PC-3 (cell line): ENCODE results near the gene ENTR1. TPM values are rescaled to one million over a fixed set of nuclear protein-coding genes. Genes with fewer than 3 reads are reported as not detected.

Experiments used
- ATAC-seq: fragments of 200-7000 bp; cut with Tn5 transposase; 2 replicates; pipeline ENCODE4 v1.9.1; 2020; ENCODE audit warnings: mild to moderate bottlenecking, moderate library complexity
- BruUV-seq: library from RNA; stranded (reverse); fragments of 400-500 nt; replicated peaks from 2 replicates; lab custom pipeline; 2021; lab: Mats Ljungman, UMichigan
- CTCF ChIA-PET: fragments of 300-600 bp; sonication (Branson Sonifier 250); formaldehyde crosslinking; loops from one replicate; lab custom pipeline; 2022; ENCODE audit warnings: antibody characterized with exemption; lab: Charles Lee
- POLR2A ChIA-PET: fragments of 300-600 bp; sonication (Branson Sonifier 250); formaldehyde crosslinking; loops from one replicate; lab custom pipeline; 2022; ENCODE audit warnings: antibody characterized with exemption; ENCODE audit not compliant: unreplicated experiment; lab: Charles Lee
- DNase-seq: peaks from one replicate; pipeline ENCODE4 v3.0.0-alpha.2; 2015
- H2AFZ ChIP-seq: fragments of 300-600 bp; sonication (generic); 2 replicates; pipeline ENCODE4 v1.6.0; 2016; ENCODE audit warnings: antibody characterized with exemption, low read length
- H3F3A ChIP-seq: fragments of 300-600 bp; sonication (generic); one replicate; pipeline ENCODE4 v1.6.0; 2017; ENCODE audit warnings: antibody characterized with exemption, low read length, control low read depth, mild to moderate bottlenecking; ENCODE audit not compliant: unreplicated experiment
- H3K27ac ChIP-seq: fragments of 300-600 bp; sonication (generic); 2 replicates; pipeline ENCODE4 v1.5.1; 2016; ENCODE audit warnings: mild to moderate bottlenecking, low read length
- H3K27me3 ChIP-seq: fragments of 300-600 bp; sonication (generic); 2 replicates; pipeline ENCODE4 v1.6.1; 2016; ENCODE audit warnings: low read length, mixed read lengths
- H3K36me3 ChIP-seq: fragments of 300-600 bp; sonication (generic); 2 replicates; pipeline ENCODE4 v1.6.1; 2016; ENCODE audit warnings: low read depth, mixed run types, low read length, mixed read lengths
- H3K4me1 ChIP-seq: fragments of 300-600 bp; sonication (generic); 2 replicates; pipeline ENCODE4 v1.5.1; 2016; ENCODE audit warnings: low read length; ENCODE audit not compliant: insufficient read depth
- H3K4me2 ChIP-seq: fragments of 300-600 bp; sonication (generic); 2 replicates; pipeline ENCODE4 v1.6.0; 2016; ENCODE audit warnings: low read length
- H3K4me3 ChIP-seq: fragments of 300-600 bp; sonication (generic); 2 replicates; pipeline ENCODE4 v1.5.1; 2016; ENCODE audit warnings: mild to moderate bottlenecking, low read length, mixed read lengths
- H3K79me2 ChIP-seq: fragments of 300-600 bp; sonication (generic); 2 replicates; pipeline ENCODE4 v1.6.1; 2017; ENCODE audit warnings: low read length, mixed read lengths
- H3K9ac ChIP-seq: fragments of 300-600 bp; sonication (generic); 2 replicates; pipeline ENCODE4 v1.6.0; 2016; ENCODE audit warnings: mild to moderate bottlenecking, low read length
- H3K9me2 ChIP-seq: fragments of 300-600 bp; sonication (generic); replicated peaks from 2 replicates; pipeline ENCODE4 v1.6.1; 2016; ENCODE audit warnings: mixed run types, low read length, mixed read lengths
- H3K9me3 ChIP-seq: fragments of 300-600 bp; sonication (generic); 2 replicates; pipeline ENCODE4 v1.6.1; 2016; ENCODE audit warnings: low read length, mixed read lengths
- H4K20me1 ChIP-seq: fragments of 300-600 bp; sonication (generic); 2 replicates; pipeline ENCODE4 v1.6.1; 2016; ENCODE audit warnings: low read length, mixed read lengths
- EZH2 ChIP-seq: fragments of 300-600 bp; sonication (generic); IDR thresholded peaks from one replicate; pipeline ENCODE4 v1.6.1; 2017; ENCODE audit warnings: antibody characterized with exemption, mild to moderate bottlenecking, low read length; ENCODE audit not compliant: unreplicated experiment
- EZH2phosphoT487 ChIP-seq: fragments of 300-600 bp; sonication (generic); IDR thresholded peaks from 2 replicates; pipeline ENCODE4 v1.6.1; 2018; ENCODE audit warnings: mild to moderate bottlenecking, antibody characterized with exemption, low read length, borderline replicate concordance
- intact Hi-C: fragments of 100-400 bp; cut with micrococcal nuclease; formaldehyde crosslinking; loops from 2 replicates; pipeline ENCODE4 v1.9.0; 2023
- total RNA-seq: library from RNA; depleted of rRNA; stranded (reverse); fragments of >200 nt; gene quantifications from 2 replicates; pipeline ENCODE4 v1.2.3, GENCODE V29; 2014
- TF ChIP-seq, protein P1 (sequence below): fragments of 300-600 bp; sonication (generic); conservative IDR thresholded peaks from 2 replicates; pipeline ENCODE4 v1.5.1; 2017; ENCODE audit warnings: antibody characterized with exemption, low read depth, mild to moderate bottlenecking, low read length

ENTR1 gene
- total RNA-seq, 1 experiment from 2014 or later: 32.3 TPM

DNA sequence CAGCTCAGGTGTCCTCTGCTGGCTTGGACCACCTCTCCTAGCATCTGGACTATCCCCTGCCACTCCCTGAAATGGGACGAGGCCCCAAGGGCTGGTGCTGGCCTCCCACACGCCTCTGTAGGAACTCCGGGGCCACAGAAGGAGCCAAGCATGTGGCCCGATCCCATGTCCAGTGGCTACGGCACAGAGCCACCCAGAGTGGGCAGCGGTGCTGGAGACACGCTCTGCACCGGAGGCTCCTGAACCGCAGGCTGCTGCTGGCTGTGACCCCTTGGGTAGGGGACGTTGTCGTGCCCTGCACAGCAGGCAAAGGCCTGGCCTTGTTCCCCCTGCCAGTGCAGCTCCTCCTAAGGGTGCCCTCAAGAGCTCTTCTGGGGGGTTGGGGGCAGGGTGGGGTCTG is 30.5 kb downstream of the ENTR1 start:
- no peaks in the 10 kb centered on the region for H3K27me3 ChIP-seq
- H4K20me1 ChIP-seq: no peaks in the 10 kb centered on the region
- no peak overlapping the region for H2AFZ ChIP-seq
- H3F3A ChIP-seq: no peaks in the 10 kb centered on the region
- H3K4me3 ChIP-seq: no peak overlapping the region
- POLR2A ChIA-PET: interaction anchor here (0.5 kb wide), 1 partner anchor 104 kb away, joined by 3 read pairs; no protein-coding TSS in a partner anchor
- no peaks in the 10 kb centered on the region for H3K4me1 ChIP-seq
- H3K9me3 ChIP-seq: no peaks in the 10 kb centered on the region
- BruUV-seq: no TSS peak
- no peak for ATAC-seq
- no peaks in the 10 kb centered on the region for H3K9me2 ChIP-seq
- intact Hi-C loops: no loop called here
- DNase-seq: no peak
- no peak for TF ChIP-seq EZH2
- CTCF ChIA-PET: no interaction called here
- no peaks in the 10 kb centered on the region for H3K79me2 ChIP-seq
- no peak overlapping the region for H3K4me2 ChIP-seq
- no peak overlapping the region for H3K9ac ChIP-seq
- no peak overlapping the region for H3K27ac ChIP-seq
- no peaks in the 10 kb centered on the region for H3K36me3 ChIP-seq

DNA sequence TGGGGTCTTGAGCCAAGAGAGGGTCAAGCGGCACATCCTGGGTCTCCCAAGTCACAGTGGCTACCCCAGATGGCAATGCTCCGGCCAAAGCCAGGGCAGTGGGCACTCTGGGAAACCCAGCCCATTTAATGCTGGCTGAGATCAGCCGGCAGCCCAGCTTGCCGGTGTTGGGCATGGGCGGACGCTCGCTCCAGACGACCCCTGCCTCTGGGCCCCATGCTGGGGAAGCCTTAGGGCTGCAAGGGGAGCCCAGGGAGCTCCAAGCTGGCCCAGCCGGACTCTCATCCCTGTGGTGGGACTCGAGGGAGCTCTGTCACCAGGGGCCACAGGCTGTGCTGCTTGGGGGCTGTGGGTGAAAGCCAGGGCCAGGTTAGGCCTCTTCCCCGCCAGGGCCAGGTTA is 31.0 kb downstream of the ENTR1 start:
- BruUV-seq: no TSS peak
- H3K4me1 ChIP-seq: no peaks in the 10 kb centered on the region
- no peaks in the 10 kb centered on the region for H4K20me1 ChIP-seq
- DNase-seq: no peak
- TF ChIP-seq EZH2 (no peak), EZH2phosphoT487 (no peak)
- TF ChIP-seq, protein P1, sequence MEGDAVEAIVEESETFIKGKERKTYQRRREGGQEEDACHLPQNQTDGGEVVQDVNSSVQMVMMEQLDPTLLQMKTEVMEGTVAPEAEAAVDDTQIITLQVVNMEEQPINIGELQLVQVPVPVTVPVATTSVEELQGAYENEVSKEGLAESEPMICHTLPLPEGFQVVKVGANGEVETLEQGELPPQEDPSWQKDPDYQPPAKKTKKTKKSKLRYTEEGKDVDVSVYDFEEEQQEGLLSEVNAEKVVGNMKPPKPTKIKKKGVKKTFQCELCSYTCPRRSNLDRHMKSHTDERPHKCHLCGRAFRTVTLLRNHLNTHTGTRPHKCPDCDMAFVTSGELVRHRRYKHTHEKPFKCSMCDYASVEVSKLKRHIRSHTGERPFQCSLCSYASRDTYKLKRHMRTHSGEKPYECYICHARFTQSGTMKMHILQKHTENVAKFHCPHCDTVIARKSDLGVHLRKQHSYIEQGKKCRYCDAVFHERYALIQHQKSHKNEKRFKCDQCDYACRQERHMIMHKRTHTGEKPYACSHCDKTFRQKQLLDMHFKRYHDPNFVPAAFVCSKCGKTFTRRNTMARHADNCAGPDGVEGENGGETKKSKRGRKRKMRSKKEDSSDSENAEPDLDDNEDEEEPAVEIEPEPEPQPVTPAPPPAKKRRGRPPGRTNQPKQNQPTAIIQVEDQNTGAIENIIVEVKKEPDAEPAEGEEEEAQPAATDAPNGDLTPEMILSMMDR: no peak
- H3K27me3 ChIP-seq: no peaks in the 10 kb centered on the region
- no peak for ATAC-seq
- no peak overlapping the region for H3K9ac ChIP-seq
- no peak overlapping the region for H2AFZ ChIP-seq
- ChIA-PET POLR2A (interaction anchor here (0.5 kb wide), 1 partner anchor 104 kb away, joined by 3 read pairs; no protein-coding TSS in a partner anchor), CTCF (no interaction called here)
- no peaks in the 10 kb centered on the region for H3K9me3 ChIP-seq
- no peaks in the 10 kb centered on the region for H3K9me2 ChIP-seq
- no peaks in the 10 kb centered on the region for H3K36me3 ChIP-seq
- no peaks in the 10 kb centered on the region for H3F3A ChIP-seq
- no peaks in the 10 kb centered on the region for H3K79me2 ChIP-seq
- no peak overlapping the region for H3K4me2 ChIP-seq
- no peak overlapping the region for H3K4me3 ChIP-seq
- intact Hi-C loops: no loop called here
- H3K27ac ChIP-seq: no peak overlapping the region

DNA sequence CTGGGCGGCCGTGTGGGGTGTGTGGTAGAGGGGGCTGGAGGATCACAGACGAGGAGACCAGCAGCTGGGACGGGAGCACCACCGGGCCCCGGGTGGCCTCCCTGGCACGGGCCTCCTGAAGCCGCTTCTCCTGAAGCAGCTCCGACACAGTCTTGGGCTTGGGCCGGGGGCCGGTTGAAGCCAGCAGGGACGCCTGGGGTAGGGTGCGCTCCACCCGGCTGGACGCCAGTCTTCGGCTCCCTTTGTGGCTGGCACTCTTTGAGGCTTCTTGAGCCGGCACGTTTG is 31.5 kb downstream of the ENTR1 start:
- POLR2A ChIA-PET: no interaction called here

More for the DNA sequence above, 31.5 kb downstream of the ENTR1 start:
- ATAC-seq (no peak), DNase-seq (no peak)
- Histone ChIP-seq H3F3A (no peaks in the 10 kb centered on the region), H3K9ac (no peak overlapping the region), H3K9me3 (no peaks in the 10 kb centered on the region), H3K27ac (no peak overlapping the region), H3K4me3 (no peak overlapping the region), H4K20me1 (no peaks in the 10 kb centered on the region), H3K4me2 (no peak overlapping the region), H3K79me2 (no peaks in the 10 kb centered on the region), H3K9me2 (no peaks in the 10 kb centered on the region), H2AFZ (no peak overlapping the region), H3K27me3 (no peaks in the 10 kb centered on the region), H3K4me1 (no peaks in the 10 kb centered on the region), H3K36me3 (no peaks in the 10 kb centered on the region)
- TF ChIP-seq EZH2 (no peak), EZH2phosphoT487 (no peak)
- TF ChIP-seq, protein P1: no peak
- intact Hi-C loops: no loop called here
- CTCF ChIA-PET: no interaction called here
- BruUV-seq: no TSS peak
